ENCODE data around the gene MBP. TPM values are rescaled to one million over a fixed set of nuclear protein-coding genes. Genes with fewer than 3 reads are reported as not detected.
"Not testable (repeated sequence)": the region's sequence is repeated elsewhere in the genome, so short reads cannot be mapped to it uniquely, and the experiment has no call there.

Gene MBP
- polyA plus RNA-seq, 1 experiment, result 2.1 TPM

DNA sequence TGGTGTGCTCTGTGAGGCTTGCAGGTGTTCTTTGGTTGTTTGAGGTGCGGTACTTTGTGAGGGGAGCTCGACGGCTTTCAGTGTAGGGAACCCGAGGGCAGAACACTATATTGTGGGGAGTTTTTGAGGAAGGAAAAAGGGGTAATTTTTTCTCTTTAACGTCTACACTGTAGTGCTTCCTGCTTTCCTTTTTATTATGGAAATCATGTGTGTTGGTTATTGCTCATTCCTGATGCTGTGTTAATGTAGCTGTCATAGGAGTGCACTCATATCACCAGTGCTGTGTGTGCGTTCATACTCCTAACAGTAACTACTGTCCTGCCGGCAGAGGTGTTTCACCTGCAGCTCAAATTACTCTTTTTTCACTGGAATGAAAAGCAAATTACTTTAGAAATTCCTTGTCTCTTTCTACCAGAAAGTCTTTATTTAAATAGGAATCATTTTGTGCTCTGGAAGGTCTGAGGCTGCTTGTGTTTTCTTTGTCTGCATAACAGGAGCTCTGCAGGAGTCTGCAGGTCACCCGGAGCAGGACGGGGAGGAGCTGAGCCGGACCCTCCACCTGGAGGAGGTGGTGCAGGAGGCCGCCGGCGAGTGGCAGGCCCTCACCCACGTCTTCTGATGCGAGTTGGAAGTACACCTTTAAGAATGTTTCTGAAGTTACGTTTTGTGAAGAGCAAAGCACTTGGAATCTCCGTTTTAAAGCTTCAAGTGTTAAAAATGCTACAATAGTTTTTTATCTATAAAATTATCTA is 164.7 kb downstream of the MBP start:
- no peak for DNase-seq (ENCODE audit: low read depth)
- Histone ChIP-seq H3K4me3 (ENCODE audit: low read depth, low read length) (no peak overlapping the region), H3K27me3 (ENCODE audit: control insufficient read depth, insufficient read depth, low read length) (no peaks in the 10 kb centered on the region), H3K36me3 (ENCODE audit: control insufficient read depth, insufficient read depth, low read length) (no peaks in the 10 kb centered on the region; the same call in 1 of the 2 replicates)
- ChIA-PET POLR2A (no interaction called here), CTCF (interaction anchor here (0.6 to 2.3 kb wide), 2 partner anchors 16 to 94 kb away, joined by 3 to 6 read pairs; no protein-coding TSS in a partner anchor)
- TF ChIP-seq, protein P1, sequence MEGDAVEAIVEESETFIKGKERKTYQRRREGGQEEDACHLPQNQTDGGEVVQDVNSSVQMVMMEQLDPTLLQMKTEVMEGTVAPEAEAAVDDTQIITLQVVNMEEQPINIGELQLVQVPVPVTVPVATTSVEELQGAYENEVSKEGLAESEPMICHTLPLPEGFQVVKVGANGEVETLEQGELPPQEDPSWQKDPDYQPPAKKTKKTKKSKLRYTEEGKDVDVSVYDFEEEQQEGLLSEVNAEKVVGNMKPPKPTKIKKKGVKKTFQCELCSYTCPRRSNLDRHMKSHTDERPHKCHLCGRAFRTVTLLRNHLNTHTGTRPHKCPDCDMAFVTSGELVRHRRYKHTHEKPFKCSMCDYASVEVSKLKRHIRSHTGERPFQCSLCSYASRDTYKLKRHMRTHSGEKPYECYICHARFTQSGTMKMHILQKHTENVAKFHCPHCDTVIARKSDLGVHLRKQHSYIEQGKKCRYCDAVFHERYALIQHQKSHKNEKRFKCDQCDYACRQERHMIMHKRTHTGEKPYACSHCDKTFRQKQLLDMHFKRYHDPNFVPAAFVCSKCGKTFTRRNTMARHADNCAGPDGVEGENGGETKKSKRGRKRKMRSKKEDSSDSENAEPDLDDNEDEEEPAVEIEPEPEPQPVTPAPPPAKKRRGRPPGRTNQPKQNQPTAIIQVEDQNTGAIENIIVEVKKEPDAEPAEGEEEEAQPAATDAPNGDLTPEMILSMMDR (IDR thresholded peaks at IDR 0.05; ENCODE audit: insufficient read depth, low read depth, low read length), result no peak

DNA sequence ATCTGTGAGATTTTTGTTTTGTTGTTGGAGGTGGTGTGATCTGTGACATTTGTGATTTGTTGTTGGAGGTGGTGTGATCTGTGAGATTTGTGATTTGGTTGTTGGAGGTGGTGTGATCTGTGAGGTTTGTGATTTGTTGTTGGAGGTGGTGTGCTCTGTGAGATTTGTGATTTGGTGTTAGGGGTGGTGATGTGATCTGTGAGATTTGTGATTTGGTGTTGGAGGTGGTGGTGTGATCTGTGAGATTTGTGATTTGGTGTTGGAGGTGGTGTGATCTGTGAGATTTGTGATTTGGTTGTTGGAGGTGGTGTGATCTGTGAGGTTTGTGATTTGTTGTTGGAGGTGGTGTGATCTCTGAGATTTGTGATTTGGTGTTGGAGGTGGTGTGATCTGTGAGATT is 165.3 kb downstream of the MBP start:
- CTCF ChIA-PET; H3K27me3 ChIP-seq (ENCODE audit: control insufficient read depth, insufficient read depth, low read length); POLR2A ChIA-PET; H3K36me3 ChIP-seq (ENCODE audit: control insufficient read depth, insufficient read depth, low read length); DNase-seq (ENCODE audit: low read depth); H3K4me3 ChIP-seq (ENCODE audit: low read depth, low read length): not testable (repeated sequence)

DNA sequence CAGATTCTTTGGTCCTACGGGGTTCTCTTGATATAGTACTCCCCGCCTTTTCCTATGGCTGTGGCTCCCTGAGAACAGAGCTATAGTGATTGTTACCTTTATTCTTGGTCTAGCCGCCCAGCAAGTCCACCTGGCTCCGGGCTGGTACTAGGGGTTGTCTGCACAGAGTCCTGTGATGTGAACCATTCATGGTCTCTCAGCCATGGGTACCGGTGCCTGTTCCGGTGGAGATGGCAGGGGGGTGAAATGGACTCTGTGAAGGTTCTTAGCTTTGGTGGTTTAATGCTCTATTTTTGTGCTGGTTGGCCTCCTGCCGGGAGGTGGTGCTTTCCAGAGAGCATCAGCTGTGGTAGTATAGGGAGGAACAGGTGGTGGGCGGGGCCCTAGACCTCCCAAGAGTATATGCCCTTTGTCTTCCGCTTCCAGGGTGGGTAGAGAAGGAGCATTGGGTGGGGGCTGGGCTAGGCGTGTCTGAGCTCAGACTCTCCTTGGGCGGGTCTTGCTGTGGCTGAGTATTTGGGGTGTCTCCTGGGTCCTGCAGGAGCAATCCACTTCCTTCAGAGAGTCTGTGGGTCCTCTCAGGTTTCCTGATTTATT is 166.9 kb downstream of the MBP start:
- H3K4me3 ChIP-seq (ENCODE audit: low read depth, low read length); H3K36me3 ChIP-seq (ENCODE audit: control insufficient read depth, insufficient read depth, low read length); H3K27me3 ChIP-seq (ENCODE audit: control insufficient read depth, insufficient read depth, low read length); POLR2A ChIA-PET; DNase-seq (ENCODE audit: low read depth): not testable (repeated sequence)
- CTCF ChIA-PET, result interaction anchor here (1.0 to 1.7 kb wide), 2 partner anchors 18 to 246 kb away, joined by 4 to 6 read pairs; no protein-coding TSS in a partner anchor

DNA sequence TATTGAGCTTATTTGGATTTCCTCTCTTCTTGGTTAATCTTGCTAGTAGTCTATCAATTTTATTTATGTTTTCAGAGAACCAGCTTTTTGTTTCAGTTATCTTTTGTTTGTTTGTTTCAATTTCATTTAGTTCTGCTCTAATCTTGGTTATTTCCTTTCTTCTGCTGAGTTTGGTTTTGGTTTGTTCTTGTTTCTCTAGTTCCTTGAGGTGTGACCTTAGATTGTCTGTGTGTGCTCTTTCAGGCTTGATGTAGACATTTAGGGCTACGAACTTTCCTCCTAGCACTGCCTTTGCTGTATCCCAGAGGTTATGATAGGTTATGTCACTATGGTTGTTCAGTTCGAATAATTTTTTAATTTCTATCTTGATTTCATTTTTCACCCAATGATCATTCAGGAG is 168.6 kb downstream of the MBP start:
- H3K4me3 ChIP-seq (ENCODE audit: low read depth, low read length), result no peak overlapping the region
- H3K27me3 ChIP-seq (ENCODE audit: control insufficient read depth, insufficient read depth, low read length), result no peaks in the 10 kb centered on the region
- ChIA-PET CTCF (interaction anchor here (0.8 kb wide), 1 partner anchor 15 kb away, joined by 5 read pairs; no protein-coding TSS in a partner anchor), POLR2A (no interaction called here)
- TF ChIP-seq, protein P1 (IDR thresholded peaks at IDR 0.05; ENCODE audit: insufficient read depth, low read depth, low read length), result no peak
- peaks cover 4% of the 10 kb centered on the region for H3K36me3 ChIP-seq (ENCODE audit: control insufficient read depth, insufficient read depth, low read length)
- DNase-seq (ENCODE audit: low read depth), result no peak

DNA sequence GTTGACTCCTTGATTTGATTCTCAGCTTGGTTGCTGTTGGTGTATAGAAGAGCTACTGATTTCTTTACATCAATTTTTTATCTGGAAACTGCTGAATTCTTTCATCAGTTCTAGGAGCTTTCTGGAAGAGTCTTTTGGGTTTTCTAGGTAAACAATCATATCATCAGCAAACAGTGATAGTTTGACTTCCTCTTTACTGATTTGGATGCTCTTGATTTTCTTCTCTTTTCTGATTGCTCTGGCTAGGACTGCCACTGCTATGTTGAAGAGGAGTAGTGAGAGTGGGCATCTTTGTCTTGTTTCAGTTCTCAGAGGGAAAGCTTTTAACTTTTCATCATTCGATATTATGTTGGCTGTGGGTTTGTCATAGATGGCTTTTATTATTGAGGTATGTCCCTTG is 169.7 kb downstream of the MBP start:
- no peak for DNase-seq (ENCODE audit: low read depth)
- CTCF ChIA-PET, result interaction anchor here (2.2 kb wide), 1 partner anchor 19 kb away, joined by 6 read pairs; no protein-coding TSS in a partner anchor
- TF ChIP-seq, protein P1 (IDR thresholded peaks at IDR 0.05; ENCODE audit: insufficient read depth, low read depth, low read length), result no peak
- Histone ChIP-seq H3K27me3 (ENCODE audit: control insufficient read depth, insufficient read depth, low read length) (no peaks in the 10 kb centered on the region), H3K4me3 (ENCODE audit: low read depth, low read length) (no peak overlapping the region), H3K36me3 (ENCODE audit: control insufficient read depth, insufficient read depth, low read length) (peaks cover 9% of the 10 kb centered on the region)
- POLR2A ChIA-PET, result no interaction called here

DNA sequence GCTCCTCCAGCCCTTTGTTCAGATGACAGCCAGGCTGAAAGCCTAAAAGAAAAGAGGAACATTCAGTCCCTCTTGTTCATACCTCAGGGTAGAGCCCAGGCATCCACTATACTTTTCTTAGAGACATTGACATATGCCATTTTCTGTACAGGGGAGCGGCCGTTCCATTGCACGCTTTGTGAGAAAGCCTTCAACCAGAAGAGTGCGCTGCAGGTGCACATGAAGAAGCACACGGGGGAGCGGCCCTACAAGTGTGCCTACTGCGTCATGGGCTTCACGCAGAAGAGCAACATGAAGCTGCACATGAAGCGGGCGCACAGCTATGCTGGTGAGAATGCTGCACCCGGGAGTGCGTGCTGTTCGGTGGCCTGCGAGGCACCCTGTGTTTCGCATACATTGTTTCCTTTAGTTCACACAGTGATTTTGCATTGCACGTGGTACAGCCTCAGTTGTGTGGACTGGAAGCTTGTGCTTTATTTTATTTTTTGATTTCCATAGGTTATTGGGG is 172.0 kb downstream of the MBP start:
- DNase-seq (ENCODE audit: low read depth), result no peak
- no peak overlapping the region for H3K4me3 ChIP-seq (ENCODE audit: low read depth, low read length)
- CTCF ChIA-PET, result interaction anchor here (0.8 to 1.6 kb wide), 3 partner anchors 11 to 23 kb away, joined by 3 to 4 read pairs (median 3); no protein-coding TSS in a partner anchor

More for the DNA sequence above, 172.0 kb downstream of the MBP start:
- TF ChIP-seq, protein P1 (IDR thresholded peaks at IDR 0.05; ENCODE audit: insufficient read depth, low read depth, low read length), result no peak
- Histone ChIP-seq H3K36me3 (ENCODE audit: control insufficient read depth, insufficient read depth, low read length) (peaks cover 20% of the 10 kb centered on the region), H3K27me3 (ENCODE audit: control insufficient read depth, insufficient read depth, low read length) (no peaks in the 10 kb centered on the region)
- POLR2A ChIA-PET, result no interaction called here

Data from BJ (cell line).